GM12875 (cell line): Measurements from ENCODE around the gene PTGDS.

Experiments used
- H3K4me3 ChIP-seq: one replicate; pipeline ENCODE4 v1.5.1; 2011; ENCODE audit warnings: low read depth, low read length, control low read depth
- CTCF ChIP-seq: IDR thresholded peaks from 2 replicates; pipeline ENCODE4 v1.5.1; 2011; ENCODE audit warnings: low read depth, mild to moderate bottlenecking, control low read depth, inconsistent platforms, low read length, moderate library complexity, borderline replicate concordance; ENCODE audit not compliant: insufficient read depth

The PTGDS gene

GRCh38 chr9:136988872-136989271, 11.6 kb downstream of the PTGDS start:
- no peak overlapping the region for H3K4me3 ChIP-seq
- TF ChIP-seq CTCF, result no peak

- no peak for TF ChIP-seq CTCF
- H3K4me3 ChIP-seq, result no peak overlapping the region
Observed at GRCh38 chr9:136990242-136990911, 13.1 kb downstream of the PTGDS start.

GRCh38 chr9:136991993-136992818, 14.9 kb downstream of the PTGDS start, which contains the start of gene PAXX:
Gene PAXX (plus strand): TSS chr9:136992422. CDS start chr9:136992444, 22 bp downstream.
- no peak for TF ChIP-seq CTCF
- H3K4me3 ChIP-seq, result peak within 1 kb of the TSS; percentile 69

- no peak for TF ChIP-seq CTCF
Observed at GRCh38 chr9:136992819-136993369, 15.6 kb downstream of the PTGDS start.

GRCh38 chr9:136994180-136994887, 17.0 kb downstream of the PTGDS start:
- no peak for TF ChIP-seq CTCF
- no peak overlapping the region for H3K4me3 ChIP-seq

More at GRCh38 chr9:136992819-136993369, 15.6 kb downstream of the PTGDS start:
- peak overlapping the region; percentile 69 for H3K4me3 ChIP-seq

- H3K4me3 ChIP-seq, result no peak overlapping the region
- no peak for TF ChIP-seq CTCF
Observed at GRCh38 chr9:136994888-136995230, 17.6 kb downstream of the PTGDS start.
